Stimulated activated CD4-positive, alpha-beta T cell treated with anti-CD3 and anti-CD28 coated beads, Interleukin-1b, Interleukin-23, amount 100 ng/mL, for 24 hours (primary cell): ENCODE data around the gene C4orf46.
"Not testable (repeated sequence)": the region's sequence is repeated elsewhere in the genome, so short reads cannot be mapped to it uniquely, and the experiment has no call there.

Experiments used
- DNase-seq, 4 experiments: peaks; one replicate each; pipeline ENCODE4 v3.0.0-alpha.2; 2020; ENCODE audit warnings: low read depth in 4 of 4, low spot score in 1 of 4

Gene C4orf46

DNA sequence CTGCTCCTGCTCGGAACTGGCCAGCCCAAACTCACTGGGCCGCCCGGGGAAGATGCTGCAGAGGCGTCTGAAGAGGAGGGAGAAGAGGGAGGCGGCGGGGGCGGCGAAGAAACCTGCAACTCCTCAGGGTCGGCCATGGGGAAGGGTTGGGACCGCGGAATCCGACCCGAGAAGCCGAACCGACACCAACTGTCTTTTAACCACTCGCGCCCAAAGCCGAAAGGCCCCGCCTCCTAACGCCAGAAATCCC, at the start of gene C4orf46:
C4orf46 (minus strand) TSS at position 223 of the 250 bp plus-strand sequence; CDS start at position 137, 86 bp downstream.
- no peak for DNase-seq

DNA sequence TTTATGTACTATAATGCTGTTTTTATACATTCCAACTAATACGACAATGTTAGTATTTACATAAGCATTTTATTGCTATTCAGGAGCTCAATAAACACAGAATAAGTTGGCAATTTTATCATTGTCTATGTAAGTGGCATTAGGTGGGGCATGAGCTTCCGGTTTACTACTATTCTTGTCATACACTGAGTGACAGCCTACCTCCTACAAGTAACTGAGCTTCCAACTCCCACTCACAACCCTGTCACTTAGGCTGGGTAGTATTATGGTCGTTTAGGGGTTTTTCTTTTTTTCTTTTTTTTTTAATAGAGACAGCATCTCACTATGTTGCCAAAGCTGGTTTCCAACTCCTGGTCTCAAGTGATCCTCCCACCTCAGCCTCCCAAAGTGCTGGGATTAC, 44.1 kb upstream of the C4orf46 start:
- no peak for DNase-seq

DNA sequence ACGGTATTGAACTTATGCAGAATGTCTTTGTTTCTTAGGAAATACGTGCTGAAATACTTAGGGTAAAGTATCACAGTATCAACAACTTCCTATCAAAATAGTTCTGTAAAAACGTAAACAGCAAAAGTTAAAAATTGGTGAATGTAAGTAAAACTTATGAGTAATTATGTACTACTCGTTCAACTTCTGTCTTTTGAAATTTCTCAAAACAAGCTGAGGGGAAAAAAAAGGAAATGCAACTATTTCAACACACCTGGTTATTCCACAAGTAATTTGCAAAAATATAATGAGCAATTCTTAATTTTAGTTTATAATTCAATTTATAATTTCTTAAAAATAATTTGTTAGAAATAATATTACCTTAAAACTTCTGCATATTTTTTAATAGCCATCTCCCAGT, 43.2 kb upstream of the C4orf46 start:
- no peak for DNase-seq

DNA sequence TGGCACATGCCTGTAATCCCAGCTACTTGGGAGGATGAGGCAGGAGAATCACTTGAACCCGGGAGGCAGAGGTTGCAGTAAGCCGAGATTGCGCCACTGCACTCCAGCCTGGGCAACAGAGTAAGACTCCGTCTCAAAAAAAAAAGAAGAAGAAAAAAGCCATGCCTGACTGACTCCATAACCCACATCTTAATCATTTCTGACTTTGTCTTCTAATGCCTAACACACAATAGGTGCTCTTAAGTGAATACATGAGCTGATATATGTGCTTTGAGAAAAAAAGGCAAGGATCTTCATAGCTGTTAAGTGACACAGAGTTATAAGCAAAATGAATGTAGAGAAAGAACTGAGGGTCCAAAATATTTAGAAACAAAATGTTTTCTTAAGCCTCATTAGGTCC, 40.9 kb upstream of the C4orf46 start:
- not testable (repeated sequence) for DNase-seq

DNA sequence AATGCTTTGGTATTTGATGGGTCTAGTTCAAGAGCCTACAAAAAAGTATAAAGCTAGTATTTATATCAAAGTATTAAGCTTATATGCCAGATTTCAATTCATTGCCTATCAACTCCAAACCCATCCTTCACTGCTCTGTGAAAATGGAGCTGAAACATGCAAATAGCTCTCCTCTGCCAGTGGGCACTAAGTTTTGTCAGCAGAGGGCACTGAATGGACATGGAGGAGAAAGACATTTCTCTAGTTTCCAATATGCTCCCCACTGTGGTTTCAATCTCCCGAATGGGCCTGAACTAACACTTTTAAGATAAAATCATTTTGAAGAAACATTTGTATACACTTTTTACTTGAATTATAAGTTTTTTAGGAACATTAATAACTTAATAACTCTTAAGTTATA, 39.1 kb upstream of the C4orf46 start:
- no peak for DNase-seq

DNA sequence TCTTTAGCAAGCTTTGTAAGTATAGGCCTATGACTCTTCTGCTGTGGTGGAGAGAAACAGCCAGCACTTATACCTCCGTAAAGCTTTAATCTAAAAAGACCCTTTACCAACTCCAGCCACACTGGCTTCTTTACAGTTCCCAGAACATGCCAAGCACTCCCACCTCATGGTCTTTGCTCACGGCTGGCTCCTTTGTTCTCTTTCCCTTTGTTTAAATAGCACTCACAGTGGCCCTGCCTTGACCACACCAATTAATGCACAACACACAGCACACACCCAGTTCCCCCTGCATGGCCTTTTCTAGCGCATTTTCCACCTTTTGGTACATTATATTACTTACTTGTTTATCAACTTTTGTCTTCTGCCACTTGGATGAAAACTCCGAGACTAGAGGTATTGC, 32.6 kb upstream of the C4orf46 start:
- no peak for DNase-seq

DNA sequence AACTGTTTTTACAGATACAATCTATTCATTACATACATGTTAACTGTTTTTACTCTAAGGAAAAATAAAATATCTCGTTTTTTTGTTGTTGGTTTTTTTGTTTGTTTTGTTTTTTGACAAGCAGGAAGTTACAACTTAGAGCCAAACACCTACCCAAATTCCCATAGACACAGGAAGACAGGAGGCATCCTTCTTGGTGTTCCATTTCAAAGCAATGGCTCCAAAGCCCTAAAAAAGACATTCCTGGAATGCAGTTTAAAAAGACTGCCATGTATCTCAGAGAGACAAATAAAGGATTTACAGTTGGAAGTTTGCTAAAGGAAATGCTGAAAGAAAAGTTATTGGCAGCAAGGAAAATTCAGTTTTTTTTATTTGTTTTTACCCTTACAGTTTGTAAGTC, 17.1 kb upstream of the C4orf46 start:
- DNase-seq = no peak

DNA sequence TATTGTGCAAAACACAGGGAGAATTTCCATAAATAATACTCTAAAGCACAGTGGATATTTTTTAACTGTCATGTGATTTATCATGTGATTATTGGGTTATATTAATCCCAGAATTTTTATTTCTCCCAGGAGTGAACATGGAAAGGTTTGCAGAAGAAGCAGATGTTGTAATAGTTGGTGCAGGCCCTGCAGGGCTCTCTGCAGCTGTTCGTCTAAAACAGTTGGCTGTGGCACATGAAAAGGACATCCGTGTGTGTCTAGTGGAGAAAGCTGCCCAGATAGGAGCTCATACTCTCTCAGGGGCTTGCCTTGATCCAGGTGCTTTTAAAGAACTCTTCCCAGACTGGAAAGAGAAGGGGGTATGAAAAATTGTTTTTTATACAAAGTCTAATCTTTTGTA, 10.4 kb upstream of the C4orf46 start:
- DNase-seq = no peak

DNA sequence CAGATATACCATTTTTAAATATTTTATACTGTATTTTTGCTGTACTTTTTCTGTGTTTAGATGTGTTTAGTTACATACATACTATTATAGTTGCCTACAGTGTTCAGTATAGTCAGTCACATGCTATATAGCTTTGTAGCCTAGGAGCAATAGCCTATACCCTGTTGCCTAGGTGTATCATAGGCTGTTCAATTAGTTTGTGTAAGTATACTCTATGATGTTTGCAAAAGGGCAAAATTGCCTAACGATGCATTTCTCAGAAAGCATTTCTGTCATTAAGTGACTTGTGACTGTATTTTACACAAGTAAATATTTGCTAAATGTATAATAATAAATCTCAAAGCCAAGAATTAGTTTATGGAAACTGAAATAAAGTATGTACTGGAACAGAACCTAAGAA, 9.9 kb upstream of the C4orf46 start:
- DNase-seq = no peak

DNA sequence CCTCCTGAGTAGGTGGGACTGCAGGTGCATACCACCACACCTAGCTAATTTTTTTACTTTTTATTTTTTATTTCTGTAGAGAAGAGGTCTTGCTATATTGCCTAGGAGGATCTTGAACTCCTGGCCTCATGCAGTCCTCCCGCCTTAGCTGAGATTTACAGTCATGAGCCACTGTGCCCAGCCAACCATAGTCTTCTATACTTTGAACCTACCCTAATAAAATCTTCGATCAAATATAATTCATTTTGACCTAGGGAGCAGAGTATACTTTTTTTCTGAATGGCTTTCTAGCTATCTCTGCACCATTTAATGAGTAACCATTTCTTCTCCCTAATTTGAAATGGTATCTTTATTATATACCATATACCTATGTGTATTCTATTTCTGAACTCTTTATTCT, 7.1 kb upstream of the C4orf46 start:
- no peak for DNase-seq

DNA sequence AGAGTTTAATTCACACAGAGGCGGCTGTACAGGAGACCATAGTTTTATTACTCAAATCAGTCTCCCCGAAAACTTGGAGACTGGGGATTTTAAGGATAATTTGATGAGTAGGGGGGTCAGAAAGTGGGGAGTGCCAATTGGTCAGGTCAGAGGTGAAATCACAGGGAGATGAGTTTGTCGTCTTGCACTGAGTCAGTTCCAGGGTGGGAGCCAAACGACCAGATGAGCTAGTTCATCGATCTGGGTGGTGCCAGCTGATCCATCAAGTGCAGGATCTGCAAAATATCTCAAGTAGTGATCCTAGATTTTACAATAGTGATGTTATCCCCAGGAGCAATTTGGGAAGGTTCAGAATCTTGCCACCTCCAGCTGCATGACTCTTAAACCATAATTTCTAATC, 4.4 kb upstream of the C4orf46 start:
- DNase-seq = no peak

DNA sequence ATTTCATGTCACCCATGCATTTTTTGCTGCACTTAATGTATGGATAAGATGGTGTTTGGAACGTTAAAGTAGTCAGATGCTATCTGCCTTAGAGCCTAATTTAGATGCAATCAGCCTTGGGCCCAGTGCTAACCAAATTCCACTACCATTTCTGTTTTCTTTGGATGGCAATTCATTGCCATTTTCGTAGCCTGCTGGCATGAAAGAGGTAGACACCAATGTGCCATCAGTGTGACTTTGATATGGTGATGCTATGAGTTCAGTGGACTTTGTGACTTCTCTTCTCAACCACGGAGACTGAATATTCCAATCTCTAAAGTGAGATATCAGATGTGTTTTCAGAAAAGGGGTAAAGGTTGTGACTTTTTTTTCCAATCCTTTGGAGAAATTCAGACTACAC, 1.9 kb upstream of the C4orf46 start:
- DNase-seq = no peak

DNA sequence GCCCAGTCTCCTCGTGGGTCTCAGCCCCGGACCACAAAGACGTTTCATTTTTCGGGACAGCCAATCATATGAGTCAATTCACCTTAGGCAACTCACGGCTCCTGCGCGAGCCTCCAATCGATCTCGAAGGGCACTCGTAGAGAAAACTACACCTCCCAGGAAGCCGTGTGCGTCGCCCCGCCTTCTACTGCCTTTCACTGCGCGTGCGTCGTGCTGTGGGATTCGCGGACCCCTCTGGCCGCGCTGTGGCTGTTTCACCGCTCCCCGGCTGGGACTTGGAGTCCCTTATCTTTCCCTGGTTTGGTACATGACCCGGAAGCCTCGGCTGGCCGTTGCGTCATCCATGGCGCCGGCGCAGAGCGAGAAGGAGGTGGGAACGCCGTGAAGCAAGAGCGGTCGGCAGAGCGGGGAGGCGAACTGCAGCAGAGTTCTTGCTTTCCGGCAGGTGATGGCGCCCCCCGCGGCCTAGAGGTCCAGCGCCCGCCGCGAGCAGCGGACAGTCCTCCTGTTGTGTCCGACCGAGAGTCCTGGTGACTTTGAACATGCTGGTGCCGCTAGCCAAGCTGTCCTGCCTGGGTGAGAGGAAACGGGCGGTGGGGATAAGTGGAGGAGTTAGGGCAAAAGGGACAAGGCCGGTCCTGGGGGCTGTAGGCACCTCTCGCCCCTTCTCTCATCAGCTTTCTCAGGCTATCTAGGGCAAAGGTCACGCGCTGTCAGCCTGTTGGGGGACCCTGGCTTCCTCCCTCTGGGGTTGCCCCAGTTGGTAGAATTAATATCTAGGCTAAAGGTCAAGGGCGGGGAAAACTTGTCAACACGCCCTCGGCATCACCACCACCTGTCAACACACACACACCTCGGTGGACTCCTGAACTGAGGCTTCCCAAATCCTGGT, 474 bp upstream of the C4orf46 start, which contains the start of gene ETFDH:
ETFDH (plus strand) TSS at position 382 of the 892 bp plus-strand sequence; CDS start at position 543, 161 bp downstream.
- peak; percentile 91 to 97 (median 94) for DNase-seq

DNA sequence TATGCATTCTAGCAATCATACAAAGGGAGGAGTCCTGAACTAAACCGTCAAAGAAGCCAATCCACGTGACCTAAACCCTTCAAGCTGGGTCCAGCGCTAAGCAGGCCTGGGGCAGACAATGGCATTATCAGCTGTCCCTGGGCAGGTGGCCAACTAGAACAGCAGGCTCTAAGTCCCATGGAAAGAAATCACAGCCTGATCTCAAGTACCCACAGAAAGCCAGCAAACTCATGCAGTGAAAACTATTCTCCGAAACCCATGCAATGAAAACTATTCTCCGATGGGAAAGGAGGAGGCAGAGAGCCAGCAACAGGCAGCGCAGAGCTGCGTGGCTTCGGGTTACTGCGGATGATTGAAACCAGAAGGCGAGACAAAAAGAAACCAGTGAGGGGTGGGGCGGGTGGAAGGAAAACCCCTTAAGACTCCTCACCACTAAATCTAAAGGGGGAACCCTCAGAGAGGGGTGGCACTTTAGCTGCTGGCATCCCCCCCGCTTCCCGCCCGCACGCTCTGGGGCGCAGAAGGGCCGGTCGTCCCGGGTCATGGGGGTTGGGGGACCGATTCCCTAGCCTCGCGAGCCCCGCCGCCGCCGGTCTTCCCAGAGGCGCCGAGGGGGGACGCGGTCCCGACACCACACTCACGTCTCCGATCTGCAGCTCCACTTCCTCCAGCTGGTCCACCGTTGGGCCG, 567 bp downstream of the C4orf46 start:
- DNase-seq = peak; percentile 15 to 55 (median 36)

DNA sequence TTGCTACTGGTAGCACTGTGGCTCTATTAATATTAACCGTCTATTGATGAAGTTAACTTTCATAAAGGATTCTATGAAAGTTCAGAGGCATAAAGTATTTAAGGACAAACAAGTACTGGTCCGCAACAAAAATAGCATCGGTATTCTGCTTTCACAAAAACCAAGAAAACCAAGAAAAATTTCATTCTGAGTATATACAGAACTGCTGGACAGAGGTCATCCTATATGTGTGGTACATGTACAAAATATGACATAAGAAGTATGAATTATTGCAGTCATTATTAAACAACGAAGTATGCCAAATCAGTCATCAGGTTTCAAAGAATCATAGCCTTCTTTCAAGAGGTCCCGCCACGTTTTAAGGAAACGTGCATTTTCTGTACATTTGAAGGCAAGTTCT, 2.4 kb downstream of the C4orf46 start:
- DNase-seq = no peak

DNA sequence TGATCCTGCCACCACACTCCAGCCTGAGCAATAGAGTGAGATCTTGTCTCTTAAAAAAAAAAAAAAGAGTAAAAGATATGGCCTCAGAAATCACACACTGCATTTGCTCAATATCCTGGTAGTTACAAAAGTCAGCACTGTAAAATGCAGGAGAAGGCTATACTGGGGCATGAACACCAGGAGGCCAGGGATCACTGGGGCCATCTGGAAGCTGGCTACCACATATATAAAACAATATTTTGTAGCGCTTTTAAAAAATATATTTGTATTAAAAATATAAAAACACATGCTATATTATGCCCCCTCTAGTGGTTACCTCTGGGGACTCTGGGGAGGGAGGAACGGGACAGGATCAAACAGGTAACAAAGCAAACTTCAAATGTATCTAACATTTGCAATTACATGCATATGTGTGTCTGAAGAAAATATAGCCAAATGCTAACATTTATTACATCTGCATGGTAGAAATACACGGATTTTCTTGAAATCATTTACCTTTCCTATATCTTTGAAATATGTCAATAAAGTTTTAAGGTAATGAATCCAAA, 4.0 kb downstream of the C4orf46 start:
- DNase-seq = no peak

DNA sequence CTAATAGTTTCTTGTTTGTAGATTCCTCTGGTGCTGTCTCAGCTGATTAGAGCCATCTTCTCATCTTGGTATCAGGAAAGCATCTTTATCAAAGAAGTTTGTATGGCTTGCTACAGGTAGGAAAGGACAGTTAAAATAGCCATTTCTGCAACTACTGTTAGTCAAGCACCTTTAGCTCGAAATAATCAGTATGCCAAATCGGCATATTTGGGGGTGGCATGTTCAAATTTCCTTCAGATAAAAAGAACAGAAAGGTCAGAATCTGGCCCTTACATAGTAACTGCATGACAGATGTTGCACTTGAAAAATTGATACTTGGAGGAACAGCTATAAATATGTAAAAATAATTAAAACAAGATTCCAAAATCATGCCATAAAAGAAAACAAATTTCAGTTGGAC, 4.8 kb downstream of the C4orf46 start:
- DNase-seq = no peak

DNA sequence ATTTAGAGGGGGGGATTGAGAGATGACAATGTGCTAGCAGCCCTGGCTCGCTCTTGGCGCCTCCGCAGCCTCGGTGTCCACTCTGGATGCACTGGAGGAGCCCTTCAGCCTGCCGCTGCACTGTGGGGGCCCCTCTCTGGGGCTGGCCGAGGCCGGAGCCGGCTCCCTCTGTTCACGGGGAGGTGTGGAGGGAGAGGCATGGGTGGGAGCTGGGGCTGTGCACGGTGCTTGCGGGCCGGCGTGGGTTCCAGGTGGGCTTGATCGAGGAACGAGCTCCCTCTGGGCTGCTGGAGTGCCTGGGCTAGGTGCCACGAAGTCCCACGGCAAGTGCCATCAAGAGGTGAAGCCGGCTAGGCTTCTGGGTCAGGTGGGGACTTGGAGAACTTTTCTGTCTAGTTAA, 6.9 kb downstream of the C4orf46 start:
- no peak for DNase-seq

DNA sequence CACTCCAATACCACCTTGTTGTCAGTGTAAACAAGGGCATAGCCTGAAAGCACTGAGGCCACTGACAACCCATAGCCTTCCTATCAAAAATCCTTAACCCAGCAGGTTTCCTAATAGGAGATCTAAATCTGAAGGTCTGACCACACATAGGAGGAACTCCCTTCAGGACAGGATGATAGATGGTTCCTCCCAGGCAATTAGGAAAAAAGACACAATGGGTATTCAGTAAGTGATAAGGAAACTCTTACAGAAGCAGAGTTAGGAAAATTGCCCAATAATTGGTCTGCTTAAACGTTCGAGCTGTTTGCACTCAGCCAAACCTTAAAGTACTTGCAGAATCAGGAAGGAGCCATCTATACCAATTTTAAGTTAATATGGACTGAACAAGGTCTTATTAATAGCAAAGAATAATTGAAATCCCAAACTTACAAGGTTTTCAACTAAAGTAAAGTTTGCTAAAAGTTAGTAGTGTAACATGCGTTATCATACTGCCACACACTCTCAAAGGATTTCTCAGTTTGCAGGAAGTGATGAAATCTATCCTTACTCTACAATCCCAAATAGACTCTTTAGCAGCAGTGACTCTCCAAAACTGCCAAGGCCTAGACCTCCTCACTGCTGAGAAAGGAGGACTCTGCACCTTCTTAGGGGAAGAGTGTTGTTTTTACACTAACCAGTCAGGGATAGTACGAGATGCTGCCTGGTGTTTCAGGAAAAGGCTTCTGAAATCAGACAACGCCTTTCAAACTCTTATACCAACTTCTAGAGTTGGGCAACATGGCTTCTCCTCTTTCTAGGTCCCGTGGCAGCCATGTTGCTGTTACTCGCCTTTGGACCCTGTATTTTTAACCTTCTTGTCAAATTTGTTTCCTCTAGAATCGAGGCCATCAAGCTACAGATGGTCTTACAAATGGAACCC, 7.7 kb downstream of the C4orf46 start:
- DNase-seq = not testable (repeated sequence)

DNA sequence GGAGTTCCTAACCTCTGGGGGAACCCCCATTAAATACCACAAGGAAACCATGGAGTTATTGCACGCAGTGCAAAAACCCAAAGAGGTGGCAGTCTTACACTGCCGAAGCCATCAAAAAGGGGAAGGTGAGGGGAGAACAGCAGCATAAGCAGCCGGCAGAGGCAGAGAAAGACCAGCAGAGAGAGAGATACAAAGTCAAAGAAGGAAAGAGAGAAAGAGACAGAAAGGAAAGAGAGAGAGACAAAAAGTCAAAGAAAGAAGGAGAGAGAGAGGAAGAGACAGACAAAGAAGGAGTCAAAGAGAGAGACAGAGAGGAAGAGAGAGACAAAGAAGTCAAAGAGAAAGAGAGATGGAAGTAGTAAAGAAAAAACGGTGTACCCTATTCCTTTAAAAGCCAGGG, 8.4 kb downstream of the C4orf46 start:
- DNase-seq = not testable (repeated sequence)

DNA sequence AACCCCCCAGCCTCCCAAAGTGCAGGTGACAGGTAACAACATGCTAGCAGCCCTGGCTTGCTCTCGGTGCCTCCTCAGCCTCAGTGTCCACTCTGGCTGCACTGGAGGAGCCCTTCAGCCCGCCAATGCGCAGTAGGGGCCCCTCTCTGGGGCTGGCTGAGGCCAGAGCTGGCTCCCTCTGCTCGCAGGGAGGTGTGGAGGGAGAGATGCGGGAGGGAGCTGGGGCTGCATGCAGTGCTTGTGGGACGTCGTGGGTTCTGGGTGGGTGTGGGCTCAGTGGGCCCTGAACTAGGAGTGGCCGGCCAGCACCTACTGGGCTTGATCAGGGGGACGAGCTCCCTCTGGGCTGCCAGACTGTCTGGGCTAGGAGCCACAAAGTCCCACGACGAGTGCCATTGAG, 14.4 kb downstream of the C4orf46 start:
- DNase-seq = no peak
